GM18499 (cell line): ENCODE data around the gene OR52D1.

ENCODE experiments used
- ATAC-seq: cut with Tn5 transposase; IDR thresholded peaks from one replicate; pipeline ENCODE4 v1.9.1; 2021; ENCODE audit warnings: moderate number of reproducible peaks; ENCODE audit not compliant: insufficient read depth, unreplicated experiment

Gene OR52D1

DNA sequence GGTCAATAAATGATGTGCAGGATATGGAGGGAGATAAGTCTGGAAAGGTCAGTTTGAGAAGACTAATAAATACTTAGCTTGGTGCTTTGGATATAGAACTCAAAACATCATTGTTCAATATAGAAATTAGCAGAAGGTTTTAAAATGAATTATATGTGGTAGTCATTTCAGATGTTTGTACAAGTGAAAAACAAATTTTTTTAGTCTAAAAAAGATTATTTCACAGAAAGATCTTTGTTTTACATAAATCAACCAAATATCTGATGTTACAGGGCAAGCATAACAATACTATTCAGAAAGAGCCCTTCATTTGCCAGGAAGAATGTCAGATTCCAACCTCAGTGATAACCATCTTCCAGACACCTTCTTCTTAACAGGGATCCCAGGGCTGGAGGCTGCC, at the start of gene OR52D1:
TSS of gene OR52D1 (plus strand) at position 301 of the 400 bp plus-strand sequence. CDS start at position 323, 22 bp downstream.
- ATAC-seq: no peak

DNA sequence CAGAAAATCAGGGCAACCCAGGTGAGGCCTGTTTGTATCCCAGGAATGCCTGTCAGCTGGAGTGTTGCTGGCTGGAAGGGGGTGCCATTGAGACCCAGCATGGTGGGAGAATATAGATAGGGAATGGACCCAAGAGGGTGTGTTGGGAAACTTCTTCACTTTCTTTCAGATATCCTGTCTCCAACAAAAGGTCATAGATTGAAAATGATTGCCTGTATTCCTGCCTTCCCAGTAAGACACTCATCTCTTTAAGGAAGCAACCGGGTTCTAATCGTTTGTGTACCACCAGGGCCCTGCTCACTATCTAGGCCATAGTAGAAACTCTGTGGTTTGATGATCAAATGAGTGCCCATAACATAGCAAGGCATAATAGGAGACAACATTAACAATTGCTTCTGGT, 47.1 kb upstream of the OR52D1 start, which contains the start of gene OR51I1:
TSS of gene OR51I1 (minus strand) at position 101 of the 400 bp plus-strand sequence. CDS start at position 101, 0 bp downstream.
- no peak for ATAC-seq

DNA sequence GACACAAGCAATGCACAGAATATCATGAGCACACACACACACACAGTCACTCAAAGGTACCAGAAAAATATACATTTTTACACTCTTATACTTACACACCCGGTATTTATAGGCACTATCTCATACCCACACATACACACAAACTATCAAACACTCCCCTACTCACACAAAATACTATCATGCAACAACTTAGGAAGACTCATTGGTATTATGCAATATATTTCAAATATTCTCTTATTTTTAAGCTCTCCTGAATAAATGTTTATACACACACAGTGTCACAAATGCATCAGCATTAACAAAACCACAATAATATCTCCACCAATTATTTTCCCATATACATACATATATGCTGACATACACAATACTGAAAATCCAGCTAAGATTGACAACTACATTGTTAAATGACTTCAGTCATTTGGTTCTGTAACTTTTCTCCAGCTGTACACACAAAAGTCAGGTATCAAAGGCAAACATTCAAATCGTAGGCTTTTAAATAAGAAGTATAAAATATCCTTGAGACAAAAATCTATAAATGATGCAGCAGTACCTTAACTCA, 44.6 kb upstream of the OR52D1 start:
- ATAC-seq: no peak

DNA sequence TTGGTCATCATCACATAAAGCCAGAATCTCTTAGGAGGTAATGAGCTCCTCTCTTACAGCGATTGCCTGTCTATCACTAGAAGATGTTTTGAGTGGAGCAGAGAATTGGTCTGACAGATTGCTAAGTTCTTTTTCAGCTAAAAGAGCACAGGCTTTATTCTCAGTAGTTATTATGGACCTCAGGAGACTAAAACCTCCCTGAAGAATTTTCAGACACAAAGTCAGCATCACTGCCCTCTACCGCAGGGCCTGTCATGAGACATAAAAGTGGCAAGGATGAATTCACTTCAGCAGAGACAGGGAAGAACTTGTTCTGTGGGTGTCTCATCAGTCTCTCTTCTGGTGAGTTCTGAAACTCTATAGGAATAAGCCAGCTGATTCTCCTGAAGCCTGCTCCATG, 39.5 kb upstream of the OR52D1 start, which contains the start of gene OR51I2:
TSS of gene OR51I2 (plus strand) at position 301 of the 400 bp plus-strand sequence. CDS start 4,166 bp downstream, outside the sequence.
- no peak for ATAC-seq

DNA sequence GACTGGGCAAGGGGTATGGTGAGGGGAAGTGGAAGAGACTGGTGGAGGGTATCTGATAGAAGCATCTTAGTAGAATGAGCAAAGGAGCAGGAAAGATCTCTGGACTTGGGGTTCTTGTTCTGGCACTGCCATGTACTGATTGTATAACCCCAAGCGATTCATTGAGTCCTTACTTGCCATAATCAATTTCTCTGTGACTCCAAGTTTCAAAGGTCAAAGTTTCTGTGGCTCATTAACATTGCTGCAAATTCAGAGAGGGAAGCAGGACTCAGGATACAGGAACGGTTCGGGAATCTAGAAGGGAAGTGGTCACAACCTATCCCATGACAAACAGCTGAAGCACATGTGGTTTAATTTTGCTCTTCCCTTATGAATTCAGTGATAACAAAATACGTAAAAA, 39.1 kb upstream of the OR52D1 start:
- no peak for ATAC-seq

DNA sequence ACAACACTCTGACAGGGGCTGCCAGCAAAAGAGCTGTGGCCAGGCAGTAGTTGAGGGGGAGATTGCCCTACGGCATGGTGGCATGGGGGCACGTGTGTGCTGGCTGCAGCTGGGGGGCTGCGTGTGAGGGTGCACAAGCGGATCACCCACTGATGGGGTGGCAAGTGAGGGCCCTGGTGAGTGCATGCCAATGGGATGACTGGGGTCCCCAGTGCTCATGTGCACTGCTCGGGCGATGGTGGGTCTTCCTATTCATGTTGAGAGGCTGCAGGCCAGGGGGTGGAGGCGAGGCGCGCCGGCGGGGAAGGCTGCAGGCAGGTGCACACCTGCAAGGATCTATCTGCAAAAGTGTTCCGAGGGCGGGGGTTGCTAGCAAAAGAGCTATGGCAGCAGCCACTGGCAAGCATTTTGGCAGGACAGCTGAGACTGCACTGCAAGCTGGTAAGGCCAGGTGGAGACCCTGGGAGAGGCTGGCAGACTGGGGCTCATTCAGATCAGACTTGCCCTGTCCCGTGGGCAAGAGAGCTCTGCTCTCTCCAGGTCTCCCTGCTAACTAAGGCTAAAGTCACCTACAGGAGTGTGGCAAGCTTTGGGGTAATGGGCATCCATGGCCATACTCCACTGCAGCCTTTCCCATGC, 27.4 kb upstream of the OR52D1 start:
- ATAC-seq: no peak

DNA sequence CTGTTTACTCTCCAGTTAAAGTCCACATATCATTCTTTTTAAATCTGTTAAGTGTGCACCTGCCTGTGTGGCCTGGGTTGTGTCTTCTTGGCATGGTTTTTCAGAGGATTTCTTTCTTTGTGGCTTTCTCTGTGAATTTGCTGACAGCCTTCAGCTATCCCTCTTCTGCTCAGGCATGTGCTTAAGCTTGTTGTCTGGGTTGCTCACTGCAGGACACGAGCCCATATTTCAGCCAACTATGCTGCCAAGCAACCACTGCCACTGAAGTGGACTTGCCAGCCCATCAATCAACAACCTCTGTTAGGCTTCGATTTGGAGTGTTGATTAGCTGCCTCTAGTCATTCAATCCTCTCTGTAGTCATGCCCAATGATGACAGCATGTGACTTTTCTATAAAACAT, 21.0 kb upstream of the OR52D1 start:
- ATAC-seq: no peak

DNA sequence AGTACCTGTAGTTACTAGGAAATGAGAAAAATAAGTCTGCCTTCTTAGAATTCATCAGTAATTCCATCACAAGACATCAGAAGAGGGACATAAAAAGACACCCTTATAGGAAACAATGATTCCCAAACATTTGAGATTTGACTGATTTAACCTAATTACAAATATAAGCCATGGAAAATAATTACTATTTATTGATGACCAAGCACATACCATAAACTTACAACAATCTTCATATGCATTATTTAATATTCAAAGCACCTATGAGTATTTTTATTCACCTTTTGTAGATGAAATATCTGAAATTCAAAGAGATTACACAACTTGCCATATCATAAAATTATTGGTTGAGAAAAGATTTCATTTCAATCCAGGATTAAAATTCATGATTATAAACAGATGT, 14.6 kb upstream of the OR52D1 start:
- ATAC-seq: no peak

DNA sequence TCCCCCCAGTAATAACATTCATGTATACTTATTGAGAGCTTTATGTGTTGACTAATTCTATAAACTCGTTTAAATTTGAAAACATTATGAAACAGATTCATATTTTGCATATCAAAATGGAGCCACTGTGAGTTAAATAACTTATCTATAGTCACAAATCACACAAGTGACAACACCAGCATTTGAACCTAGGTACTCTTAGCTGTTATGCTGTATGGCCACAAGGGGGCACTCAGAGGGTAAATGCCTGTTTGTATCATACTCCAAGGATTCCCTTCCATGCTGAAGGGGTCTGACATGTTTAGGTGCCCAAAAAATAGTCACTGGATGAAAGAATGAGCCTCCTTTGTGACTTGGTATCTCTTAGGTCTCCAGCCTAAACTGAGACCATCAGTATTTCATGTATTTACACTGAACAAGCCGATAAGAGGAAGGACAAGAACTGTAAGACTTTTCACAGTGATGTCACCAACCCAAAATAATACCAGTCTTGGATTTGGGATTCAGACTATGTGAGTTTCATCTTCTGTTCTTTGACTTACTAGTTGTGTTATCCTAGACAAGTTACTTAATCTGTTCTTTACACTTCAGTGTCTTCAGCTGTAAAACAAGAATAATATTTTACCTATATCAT, 12.2 kb upstream of the OR52D1 start:
- ATAC-seq: no peak

DNA sequence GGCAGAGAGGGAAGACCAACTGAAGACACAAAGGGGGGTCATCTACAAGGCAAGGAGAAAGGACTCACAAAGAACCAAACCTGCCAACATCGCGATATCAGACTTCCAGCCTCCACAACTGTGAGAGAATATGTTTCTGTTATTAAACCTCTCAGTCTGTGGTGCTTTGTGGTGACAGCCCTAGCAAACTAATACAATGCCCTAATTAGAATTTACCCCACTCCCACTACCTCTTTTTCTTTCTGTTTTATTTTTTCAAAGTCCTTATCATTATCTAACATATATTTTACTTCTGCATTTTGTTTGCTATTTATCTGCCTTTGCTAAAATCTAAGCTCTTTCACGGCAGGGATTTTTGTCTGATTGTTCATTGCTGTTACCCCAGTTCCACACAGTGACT, 2.5 kb upstream of the OR52D1 start:
- no peak for ATAC-seq

DNA sequence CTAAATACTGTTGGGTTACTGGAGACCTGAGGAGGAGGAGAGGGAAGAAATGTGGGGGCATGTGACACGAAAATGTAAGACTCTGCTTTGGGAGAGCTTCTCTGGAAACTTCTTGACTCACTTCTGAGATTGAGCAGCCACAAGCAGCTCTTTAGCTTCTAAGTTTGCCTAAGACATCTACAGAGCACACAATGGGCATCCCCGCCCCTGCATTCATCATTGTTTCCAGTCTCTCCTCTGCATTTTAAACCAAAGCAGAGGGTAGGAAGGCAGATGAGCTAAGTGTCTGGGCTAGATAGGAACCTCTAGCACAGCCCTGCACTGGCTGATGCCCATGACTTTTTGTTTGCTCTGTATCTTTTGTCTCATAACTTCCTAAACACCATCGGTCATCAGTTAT, 2.1 kb upstream of the OR52D1 start:
- no peak for ATAC-seq

DNA sequence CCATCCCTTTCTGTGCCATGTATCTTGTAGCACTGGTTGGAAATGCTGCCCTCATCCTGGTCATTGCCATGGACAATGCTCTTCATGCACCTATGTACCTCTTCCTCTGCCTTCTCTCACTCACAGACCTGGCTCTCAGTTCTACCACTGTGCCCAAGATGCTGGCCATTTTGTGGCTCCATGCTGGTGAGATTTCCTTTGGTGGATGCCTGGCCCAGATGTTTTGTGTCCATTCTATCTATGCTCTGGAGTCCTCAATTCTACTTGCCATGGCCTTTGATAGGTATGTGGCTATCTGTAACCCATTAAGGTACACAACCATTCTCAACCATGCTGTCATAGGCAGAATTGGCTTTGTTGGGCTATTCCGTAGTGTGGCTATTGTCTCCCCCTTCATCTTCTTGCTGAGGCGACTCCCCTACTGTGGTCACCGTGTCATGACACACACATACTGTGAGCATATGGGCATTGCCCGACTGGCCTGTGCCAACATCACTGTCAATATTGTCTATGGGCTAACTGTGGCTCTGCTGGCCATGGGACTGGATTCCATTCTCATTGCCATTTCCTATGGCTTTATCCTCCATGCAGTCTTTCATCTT, 414 bp downstream of the OR52D1 start:
- ATAC-seq: no peak

DNA sequence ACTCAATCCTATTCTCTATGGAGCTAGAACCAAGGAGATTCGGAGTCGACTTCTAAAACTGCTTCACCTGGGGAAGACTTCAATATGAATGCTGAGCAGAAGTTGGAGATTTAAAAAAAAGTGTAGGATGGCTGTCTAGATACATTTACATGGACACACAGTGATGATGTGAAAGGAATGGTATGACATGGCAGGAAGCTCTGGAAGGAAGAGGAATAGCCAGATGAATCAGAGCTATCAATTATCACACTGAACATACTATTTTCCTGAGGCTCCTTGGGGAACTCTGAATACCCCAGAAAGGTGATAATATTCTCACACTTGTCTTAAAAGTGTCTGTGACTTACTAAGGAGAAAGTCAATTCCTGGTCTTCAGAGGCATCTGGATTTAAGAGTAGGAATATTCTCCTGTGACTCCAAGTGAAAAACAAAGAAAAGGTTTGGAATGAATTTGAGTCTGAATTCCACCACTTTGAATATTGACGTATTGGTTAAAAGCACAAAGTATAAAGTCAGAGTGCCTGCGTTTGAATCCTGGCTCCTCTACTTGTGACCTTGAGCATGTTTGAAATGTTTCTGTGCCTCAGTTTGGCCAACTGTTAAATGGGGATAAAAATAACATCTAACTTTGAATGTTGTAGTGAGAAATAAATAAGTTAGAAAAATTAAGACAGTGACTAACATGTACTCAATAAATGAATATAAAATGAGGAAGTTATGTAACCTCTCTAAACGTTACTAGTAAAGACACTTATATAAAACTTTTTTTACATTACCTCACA, 1.3 kb downstream of the OR52D1 start:
- ATAC-seq: no peak

DNA sequence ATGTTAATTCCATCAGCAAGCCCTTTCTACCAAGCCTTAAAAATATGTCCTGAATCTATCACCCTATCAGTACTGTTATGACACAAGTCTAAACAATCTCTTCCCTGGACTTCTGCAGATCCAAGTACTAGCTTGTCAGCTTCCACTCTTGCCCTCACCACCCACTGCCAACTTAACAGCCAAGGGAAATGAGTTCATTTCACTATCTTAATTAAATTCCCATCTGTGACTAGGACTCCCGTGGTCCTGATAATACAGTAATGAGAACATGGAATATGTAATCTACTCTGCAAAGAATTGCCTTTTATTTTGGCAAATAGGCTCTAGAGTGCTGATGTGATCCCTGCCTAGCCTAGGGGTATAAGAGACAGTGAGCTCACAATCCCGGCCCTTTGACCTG, 11.2 kb downstream of the OR52D1 start:
- no peak for ATAC-seq

DNA sequence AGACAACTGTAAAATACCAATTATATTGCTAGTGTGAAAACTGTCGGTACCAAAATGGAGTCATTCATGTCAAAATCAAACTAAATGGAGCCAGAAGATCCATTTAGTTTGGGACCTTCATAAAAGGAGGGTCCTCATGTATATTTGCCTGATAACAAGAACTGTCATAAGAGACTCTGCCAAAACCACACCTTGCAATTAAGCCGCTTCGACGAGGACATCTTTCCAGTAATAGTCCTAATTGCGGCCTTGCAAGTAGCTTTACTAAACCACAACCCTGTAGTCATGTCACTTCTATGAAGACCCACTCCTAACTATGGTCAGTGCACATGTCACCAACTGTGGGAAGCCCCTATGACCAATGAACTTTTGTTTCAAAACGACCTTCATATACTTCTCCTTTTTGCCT, 11.9 kb downstream of the OR52D1 start:
- no peak for ATAC-seq

DNA sequence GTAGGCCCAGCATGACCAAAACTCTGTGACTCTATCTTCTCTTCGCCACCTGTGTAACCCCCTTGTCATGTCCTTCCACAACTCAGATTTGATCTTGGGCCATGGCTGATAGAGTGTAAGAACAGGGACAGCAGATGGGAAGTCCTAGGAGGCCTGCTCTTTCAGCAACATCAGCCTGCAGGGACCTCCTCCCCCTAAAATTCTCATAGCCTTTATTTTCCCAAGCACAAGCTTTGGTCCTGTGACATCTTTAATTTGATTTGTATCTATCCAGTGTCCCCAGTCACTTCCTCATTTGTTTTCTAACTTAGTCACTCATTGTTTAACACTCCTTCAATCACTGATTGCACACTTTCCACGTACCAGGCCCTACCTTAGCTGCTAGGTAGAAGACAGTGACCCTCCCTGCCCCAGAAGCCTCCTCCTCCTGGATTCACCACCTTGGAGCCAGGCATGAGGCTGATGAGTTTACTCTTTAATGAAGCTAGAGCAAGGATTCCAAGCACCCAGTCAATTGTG, 16.0 kb downstream of the OR52D1 start:
- ATAC-seq: no peak

DNA sequence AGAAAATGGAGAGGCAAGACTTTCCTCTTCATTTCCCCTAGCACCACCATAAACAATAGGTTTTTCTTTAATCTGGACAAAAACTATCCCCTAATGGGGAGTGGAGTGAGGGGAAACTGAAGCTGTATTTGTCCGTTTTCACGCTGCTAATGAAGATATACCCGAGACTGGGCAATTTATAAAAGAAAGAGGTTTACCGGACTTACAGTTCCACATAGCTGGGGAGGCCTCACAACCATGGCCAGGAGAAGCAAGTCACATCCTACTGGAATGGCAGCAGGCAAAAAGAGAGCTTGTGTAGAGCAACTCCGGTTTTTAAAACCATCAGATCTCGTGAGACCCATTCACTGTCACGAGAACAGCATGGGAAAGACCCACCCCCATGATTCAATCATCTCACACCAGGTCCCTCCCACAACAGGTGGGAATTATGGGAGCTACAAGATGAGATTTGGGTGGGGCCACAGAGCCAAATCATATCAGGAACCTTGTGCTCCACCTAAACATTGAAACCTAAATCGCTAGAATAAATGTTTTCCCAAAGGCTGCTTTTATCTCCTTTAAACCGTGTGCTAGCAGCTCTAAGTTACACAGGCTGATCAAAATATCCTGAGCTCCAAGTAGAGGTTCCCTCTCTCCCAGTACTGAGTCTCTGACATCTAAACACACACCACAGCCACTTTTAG, 17.0 kb downstream of the OR52D1 start:
- ATAC-seq: no peak

DNA sequence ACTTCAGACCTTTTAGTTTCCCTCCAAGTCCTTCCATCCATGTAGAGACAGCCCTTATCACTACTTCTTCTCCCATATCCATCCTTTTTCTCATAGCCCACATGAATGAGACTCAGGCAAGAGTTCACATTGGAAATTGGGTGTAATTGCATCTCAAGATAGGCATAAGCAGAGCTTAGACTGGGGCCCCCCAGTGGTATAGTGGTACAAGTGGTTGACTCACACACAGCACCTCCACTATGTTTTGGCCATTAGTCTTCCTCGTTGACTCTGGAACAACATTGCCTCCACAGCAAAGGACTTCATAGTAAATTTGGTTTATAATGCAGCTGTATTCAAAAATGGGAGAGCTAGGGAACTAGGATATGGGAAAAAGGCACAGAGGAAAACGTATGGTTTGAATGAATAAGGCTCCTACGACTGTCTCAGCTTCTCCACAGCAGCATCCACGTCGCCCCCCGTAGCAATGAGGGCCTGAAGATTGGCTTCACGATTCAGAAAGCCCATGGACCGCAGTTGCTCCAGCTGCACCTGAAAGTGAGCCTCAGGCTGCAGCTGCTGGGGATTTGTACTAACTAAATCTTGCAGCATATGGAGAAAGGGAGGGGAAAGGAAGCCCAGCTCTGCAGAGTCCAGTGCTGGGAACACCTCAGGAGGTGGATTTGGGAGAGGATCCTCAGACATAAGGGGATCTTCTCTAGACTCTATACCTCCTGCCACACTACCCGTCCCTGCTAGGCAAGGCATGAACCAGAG, 18.9 kb downstream of the OR52D1 start:
- ATAC-seq: no peak

DNA sequence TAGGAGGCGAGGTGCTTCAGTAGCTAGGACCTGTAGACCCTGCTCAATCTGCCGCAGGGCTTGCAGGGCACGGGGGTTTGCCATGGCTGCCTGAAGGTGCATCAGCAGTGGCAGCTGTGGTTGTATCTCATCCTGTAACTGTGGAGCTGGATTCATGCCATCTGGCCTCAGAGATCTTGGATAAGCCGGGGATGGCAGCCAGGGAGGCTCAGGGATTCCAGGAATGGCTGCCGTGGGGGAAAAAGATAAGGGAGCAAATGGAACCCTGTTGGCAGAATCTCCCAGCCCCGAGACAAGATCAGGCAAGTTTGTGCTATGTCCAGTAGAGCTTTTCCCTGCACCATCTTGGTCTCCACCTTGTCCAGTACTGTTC, 19.4 kb downstream of the OR52D1 start:
- no peak for ATAC-seq
